Measurements from ENCODE around the gene DNAH10. TPM values are rescaled to one million over a fixed set of nuclear protein-coding genes. Genes with fewer than 3 reads are reported as not detected.

Gene DNAH10
- total and polyA plus RNA-seq, 2 experiments from 2014 or later: 0.11 to 0.44 TPM

GRCh38 chr12:123828854-123829547, 66.9 kb downstream of the DNAH10 start:
- WGBS, 2 experiments (ENCODE audit: low coverage in 1 of 2, low lambda C conversion rate in 2 of 2, missing lambda C conversion rate in 2 of 2): 75 to 80% methylated on average over 13 of the region's 13 CpGs
- Histone ChIP-seq H4K20me1 (ENCODE audit: insufficient read depth) (no peaks in the 10 kb centered on the region), H3K79me2 (ENCODE audit: insufficient read depth) (no peaks in the 10 kb centered on the region), H3K27me3 (replicated peaks; ENCODE audit: insufficient read depth) (peaks cover 18% of the 10 kb centered on the region), H3K4me3 (no peak overlapping the region), H3K27ac (no peak overlapping the region), H3K36me3 (ENCODE audit: low read depth) (no peaks in the 10 kb centered on the region), H3K9me2 (ENCODE audit: insufficient read depth) (no peaks in the 10 kb centered on the region), H3K9me3 (ENCODE audit: low read depth) (no peaks in the 10 kb centered on the region), H2AFZ (no peak overlapping the region), H3F3A (ENCODE audit: insufficient read depth) (no peaks in the 10 kb centered on the region), H3K4me2 (ENCODE audit: unreplicated experiment) (no peak overlapping the region), H3K4me1 (ENCODE audit: insufficient read depth) (no peaks in the 10 kb centered on the region), H3K9ac (no peak overlapping the region)
- no peak for DNase-seq
- in situ Hi-C loops (cut with MboI): no loop called here
- TF ChIP-seq EZH2phosphoT487 (IDR thresholded peaks at IDR 0.05; ENCODE audit: insufficient read depth, low read depth) (no peak), EZH2 (IDR thresholded peaks at IDR 0.05; ENCODE audit: insufficient read depth, poor library complexity, severe bottlenecking) (no peak)

GRCh38 chr12:123829561-123829960, 67.5 kb downstream of the DNAH10 start:
- H3K79me2 ChIP-seq (ENCODE audit: insufficient read depth): no peaks in the 10 kb centered on the region
- H3K4me3 ChIP-seq: no peak overlapping the region
- no peaks in the 10 kb centered on the region for H3K9me3 ChIP-seq (ENCODE audit: low read depth)
- H3K36me3 ChIP-seq (ENCODE audit: low read depth): no peaks in the 10 kb centered on the region
- peaks cover 17% of the 10 kb centered on the region for H3K27me3 ChIP-seq (replicated peaks; ENCODE audit: insufficient read depth)
- no peak overlapping the region for H3K9ac ChIP-seq
- no peak overlapping the region for H3K27ac ChIP-seq
- no peaks in the 10 kb centered on the region for H3K4me1 ChIP-seq (ENCODE audit: insufficient read depth)
- WGBS, 2 experiments (ENCODE audit: low coverage in 1 of 2, low lambda C conversion rate in 2 of 2, missing lambda C conversion rate in 2 of 2): 71 to 73% methylated on average over 10 of the region's 10 CpGs
- H3K4me2 ChIP-seq (ENCODE audit: unreplicated experiment): no peak overlapping the region
- no peaks in the 10 kb centered on the region for H3F3A ChIP-seq (ENCODE audit: insufficient read depth)
- no peaks in the 10 kb centered on the region for H3K9me2 ChIP-seq (ENCODE audit: insufficient read depth)
- no peak for DNase-seq
- in situ Hi-C loops (cut with MboI): no loop called here
- no peak overlapping the region for H2AFZ ChIP-seq
- TF ChIP-seq EZH2 (IDR thresholded peaks at IDR 0.05; ENCODE audit: insufficient read depth, poor library complexity, severe bottlenecking) (no peak), EZH2phosphoT487 (IDR thresholded peaks at IDR 0.05; ENCODE audit: insufficient read depth, low read depth) (no peak)
- no peaks in the 10 kb centered on the region for H4K20me1 ChIP-seq (ENCODE audit: insufficient read depth)

- in situ Hi-C loops (cut with MboI): no loop called here
- WGBS, 2 experiments (ENCODE audit: low coverage in 1 of 2, low lambda C conversion rate in 2 of 2, missing lambda C conversion rate in 2 of 2): 46 to 57% methylated on average over 2 of the region's 2 CpGs
- Histone ChIP-seq H3K4me1 (ENCODE audit: insufficient read depth) (no peaks in the 10 kb centered on the region), H3F3A (ENCODE audit: insufficient read depth) (no peaks in the 10 kb centered on the region), H3K9ac (no peak overlapping the region), H2AFZ (no peak overlapping the region), H3K4me2 (ENCODE audit: unreplicated experiment) (no peak overlapping the region), H3K79me2 (ENCODE audit: insufficient read depth) (no peaks in the 10 kb centered on the region), H3K36me3 (ENCODE audit: low read depth) (no peaks in the 10 kb centered on the region), H3K9me2 (ENCODE audit: insufficient read depth) (no peaks in the 10 kb centered on the region), H3K27ac (no peak overlapping the region), H3K4me3 (no peak overlapping the region), H4K20me1 (ENCODE audit: insufficient read depth) (no peaks in the 10 kb centered on the region), H3K9me3 (ENCODE audit: low read depth) (no peaks in the 10 kb centered on the region), H3K27me3 (replicated peaks; ENCODE audit: insufficient read depth) (peaks cover 13% of the 10 kb centered on the region; the same call in 1 of the 2 replicates)
- no peak for DNase-seq
- TF ChIP-seq EZH2phosphoT487 (IDR thresholded peaks at IDR 0.05; ENCODE audit: insufficient read depth, low read depth) (no peak), EZH2 (IDR thresholded peaks at IDR 0.05; ENCODE audit: insufficient read depth, poor library complexity, severe bottlenecking) (no peak)
Observed at GRCh38 chr12:123830675-123831074, 68.6 kb downstream of the DNAH10 start.

- DNase-seq: no peak
- Histone ChIP-seq H3K27ac (no peak overlapping the region), H3K4me3 (no peak overlapping the region), H3K9me3 (ENCODE audit: low read depth) (no peaks in the 10 kb centered on the region), H3K9ac (no peak overlapping the region), H4K20me1 (ENCODE audit: insufficient read depth) (no peaks in the 10 kb centered on the region), H3K79me2 (ENCODE audit: insufficient read depth) (no peaks in the 10 kb centered on the region), H3K9me2 (ENCODE audit: insufficient read depth) (no peaks in the 10 kb centered on the region), H2AFZ (no peak overlapping the region), H3K36me3 (ENCODE audit: low read depth) (no peaks in the 10 kb centered on the region), H3K27me3 (replicated peaks; ENCODE audit: insufficient read depth) (no peaks in the 10 kb centered on the region; the same call in 1 of the 2 replicates), H3F3A (ENCODE audit: insufficient read depth) (no peaks in the 10 kb centered on the region), H3K4me1 (ENCODE audit: insufficient read depth) (no peaks in the 10 kb centered on the region), H3K4me2 (ENCODE audit: unreplicated experiment) (no peak overlapping the region)
- in situ Hi-C loops (cut with MboI): no loop called here
- TF ChIP-seq EZH2phosphoT487 (IDR thresholded peaks at IDR 0.05; ENCODE audit: insufficient read depth, low read depth) (no peak), EZH2 (IDR thresholded peaks at IDR 0.05; ENCODE audit: insufficient read depth, poor library complexity, severe bottlenecking) (no peak)
- WGBS, 2 experiments (ENCODE audit: low coverage in 1 of 2, low lambda C conversion rate in 2 of 2, missing lambda C conversion rate in 2 of 2): 80 to 84% methylated on average over 5 of the region's 5 CpGs
Observed at GRCh38 chr12:123832052-123832451, 70.0 kb downstream of the DNAH10 start.
